Fibroblast of lung (primary cell): ENCODE results near the gene PMIS2. TPM values are rescaled to one million over a fixed set of nuclear protein-coding genes. Genes with fewer than 3 reads are reported as not detected.

Experiments
- DNase-seq, 2 donors: peaks; one replicate each; pipeline versions ENCODE4 v3.0.0 to v3.0.0-alpha.2; 2010; ENCODE audit warnings: low read depth in 2 of 2
- H2AFZ ChIP-seq: 2 replicates; pipeline ENCODE4 v1.5.1; 2012; ENCODE audit warnings: low read length, control low read depth, inconsistent platforms
- H3K27ac ChIP-seq: 2 replicates; pipeline ENCODE4 v1.5.1; 2011; ENCODE audit warnings: low read length, control low read depth; ENCODE audit not compliant: insufficient read depth
- H3K27me3 ChIP-seq: 2 replicates; pipeline ENCODE4 v1.5.1; 2011; ENCODE audit warnings: mild to moderate bottlenecking, low read length; ENCODE audit not compliant: control insufficient read depth, insufficient read depth
- H3K36me3 ChIP-seq: 2 replicates; pipeline ENCODE4 v1.5.1; 2011; ENCODE audit warnings: low read length; ENCODE audit not compliant: control insufficient read depth, insufficient read depth
- H3K4me1 ChIP-seq: 2 replicates; pipeline ENCODE4 v1.5.1; 2011; ENCODE audit warnings: low read length; ENCODE audit not compliant: control insufficient read depth, insufficient read depth; ENCODE audit errors: extremely low read depth
- H3K4me2 ChIP-seq: 2 replicates; pipeline ENCODE4 v1.5.1; 2011; ENCODE audit warnings: low read length, control low read depth; ENCODE audit not compliant: insufficient read depth; ENCODE audit errors: extremely low read depth
- H3K4me3 ChIP-seq, 4 experiments: fragments of 200-600 bp in 1 of 4; sonication (generic) in 1 of 4; replicated peaks in 1 of 4; 2 replicates each; pipeline ENCODE4 v1.5.1; 2011 to 2016; ENCODE audit warnings: low read length in 4 of 4, low read depth in 3 of 4, mild to moderate bottlenecking in 3 of 4, control low read depth in 2 of 4, inconsistent platforms in 1 of 4, mixed read lengths in 1 of 4; ENCODE audit not compliant: insufficient read depth in 1 of 4; ENCODE audit errors: control extremely low read depth in 1 of 4
- H3K79me2 ChIP-seq: 2 replicates; pipeline ENCODE4 v1.5.1; 2012; ENCODE audit warnings: mild to moderate bottlenecking, low read length, inconsistent platforms; ENCODE audit not compliant: control insufficient read depth, insufficient read depth
- H3K9ac ChIP-seq: 2 replicates; pipeline ENCODE4 v1.5.1; 2011; ENCODE audit warnings: mild to moderate bottlenecking, low read length, control low read depth; ENCODE audit not compliant: insufficient read depth
- H3K9me3 ChIP-seq: 2 replicates; pipeline ENCODE4 v1.5.1; 2012; ENCODE audit warnings: low read depth, low read length; ENCODE audit not compliant: control insufficient read depth, insufficient read depth
- H4K20me1 ChIP-seq: 2 replicates; pipeline ENCODE4 v1.5.1; 2011; ENCODE audit warnings: low read length; ENCODE audit not compliant: control insufficient read depth, insufficient read depth; ENCODE audit errors: extremely low read depth
- EZH2 ChIP-seq: IDR thresholded peaks from 2 replicates; pipeline ENCODE4 v1.5.1; 2012; ENCODE audit warnings: low read length, control low read depth, mild to moderate bottlenecking; ENCODE audit errors: missing control alignments
- polyA plus RNA-seq, 2 donors: library from polyadenylated mRNA; depleted of rRNA in 1 of 2; stranded (reverse) in 1 of 2; unstranded in 1 of 2; fragments of >200 nt; gene quantifications; 2 replicates each; pipeline ENCODE4 v1.2.1, GENCODE V29; 2011 to 2012; ENCODE audit warnings: missing spikeins in 1 of 2
- total RNA-seq: library from RNA; depleted of rRNA; stranded (reverse); fragments of >200 nt; gene quantifications from 2 replicates; pipeline ENCODE4 v1.2.1, GENCODE V29; 2014
- TF ChIP-seq, protein P1 (sequence below), 2 donors: IDR thresholded peaks in 1 of 2; conservative IDR thresholded peaks in 1 of 2; 1 replicate in 1 of 2; 2 replicates in 1 of 2; pipeline ENCODE4 v1.5.1; 2011 to 2012; ENCODE audit warnings: low read length in 2 of 2, control low read depth in 1 of 2, inconsistent platforms in 1 of 2, low read depth in 1 of 2, mild to moderate bottlenecking in 1 of 2

PMIS2 gene
- total and polyA plus RNA-seq, 2 donors (not counting 1 experiment from before 2014, with no cell fraction given), result not detected

DNA sequence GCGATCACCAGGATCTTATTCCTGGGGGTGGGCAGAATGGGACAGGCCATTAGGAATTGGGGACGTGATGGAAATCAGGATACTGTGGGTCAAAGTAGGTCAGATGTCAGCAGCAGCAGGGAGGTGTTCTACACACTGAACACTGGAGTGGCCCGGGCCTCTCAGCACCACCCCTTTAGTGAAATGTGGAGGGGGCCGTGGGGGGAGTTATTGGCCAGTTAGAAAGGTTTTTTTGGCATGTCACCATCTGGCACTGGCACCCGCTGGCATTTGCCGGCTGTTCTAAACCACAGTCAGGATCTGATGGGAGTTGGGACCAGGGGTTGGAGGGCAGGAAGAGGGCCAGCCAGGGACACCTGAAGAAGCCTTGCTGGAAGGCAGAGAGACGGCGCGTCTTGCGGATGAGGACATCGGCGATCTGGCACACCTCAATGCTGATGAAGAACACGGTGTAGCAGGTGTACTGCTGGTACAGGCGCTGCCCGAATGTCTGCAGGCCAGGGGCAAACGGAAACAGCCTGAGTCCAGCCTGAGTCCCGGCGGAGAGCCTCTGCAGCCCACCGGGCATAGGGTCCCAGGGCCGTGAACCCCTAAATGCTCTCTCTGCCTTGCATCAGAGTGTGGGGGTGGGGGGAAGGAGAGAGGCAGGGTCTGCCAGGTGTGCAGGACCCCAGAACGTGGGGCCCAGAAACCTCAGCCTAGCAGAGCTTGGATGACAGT lies 34.7 kb upstream of the PMIS2 start:
- no peak overlapping the region for H3K9ac ChIP-seq
- H3K4me2 ChIP-seq, result no peak overlapping the region
- DNase-seq, result no peak
- H3K27me3 ChIP-seq, result peaks cover 2% of the 10 kb centered on the region
- H3K36me3 ChIP-seq, result no peaks in the 10 kb centered on the region
- no peak for TF ChIP-seq EZH2
- TF ChIP-seq, protein P1, sequence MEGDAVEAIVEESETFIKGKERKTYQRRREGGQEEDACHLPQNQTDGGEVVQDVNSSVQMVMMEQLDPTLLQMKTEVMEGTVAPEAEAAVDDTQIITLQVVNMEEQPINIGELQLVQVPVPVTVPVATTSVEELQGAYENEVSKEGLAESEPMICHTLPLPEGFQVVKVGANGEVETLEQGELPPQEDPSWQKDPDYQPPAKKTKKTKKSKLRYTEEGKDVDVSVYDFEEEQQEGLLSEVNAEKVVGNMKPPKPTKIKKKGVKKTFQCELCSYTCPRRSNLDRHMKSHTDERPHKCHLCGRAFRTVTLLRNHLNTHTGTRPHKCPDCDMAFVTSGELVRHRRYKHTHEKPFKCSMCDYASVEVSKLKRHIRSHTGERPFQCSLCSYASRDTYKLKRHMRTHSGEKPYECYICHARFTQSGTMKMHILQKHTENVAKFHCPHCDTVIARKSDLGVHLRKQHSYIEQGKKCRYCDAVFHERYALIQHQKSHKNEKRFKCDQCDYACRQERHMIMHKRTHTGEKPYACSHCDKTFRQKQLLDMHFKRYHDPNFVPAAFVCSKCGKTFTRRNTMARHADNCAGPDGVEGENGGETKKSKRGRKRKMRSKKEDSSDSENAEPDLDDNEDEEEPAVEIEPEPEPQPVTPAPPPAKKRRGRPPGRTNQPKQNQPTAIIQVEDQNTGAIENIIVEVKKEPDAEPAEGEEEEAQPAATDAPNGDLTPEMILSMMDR (conservative IDR thresholded peaks at IDR 0.05 in 1 of 2, IDR thresholded peaks at IDR 0.05 in 1 of 2; ENCODE audit: low read depth in 1 of 2, low read length in 2 of 2), result no peak
- H3K4me1 ChIP-seq, result peaks cover 3% of the 10 kb centered on the region
- H4K20me1 ChIP-seq, result no peaks in the 10 kb centered on the region
- no peak overlapping the region for H2AFZ ChIP-seq
- no peaks in the 10 kb centered on the region for H3K9me3 ChIP-seq
- H3K27ac ChIP-seq, result no peak overlapping the region
- peaks cover 4% of the 10 kb centered on the region for H3K79me2 ChIP-seq
- no peak overlapping the region for H3K4me3 ChIP-seq

DNA sequence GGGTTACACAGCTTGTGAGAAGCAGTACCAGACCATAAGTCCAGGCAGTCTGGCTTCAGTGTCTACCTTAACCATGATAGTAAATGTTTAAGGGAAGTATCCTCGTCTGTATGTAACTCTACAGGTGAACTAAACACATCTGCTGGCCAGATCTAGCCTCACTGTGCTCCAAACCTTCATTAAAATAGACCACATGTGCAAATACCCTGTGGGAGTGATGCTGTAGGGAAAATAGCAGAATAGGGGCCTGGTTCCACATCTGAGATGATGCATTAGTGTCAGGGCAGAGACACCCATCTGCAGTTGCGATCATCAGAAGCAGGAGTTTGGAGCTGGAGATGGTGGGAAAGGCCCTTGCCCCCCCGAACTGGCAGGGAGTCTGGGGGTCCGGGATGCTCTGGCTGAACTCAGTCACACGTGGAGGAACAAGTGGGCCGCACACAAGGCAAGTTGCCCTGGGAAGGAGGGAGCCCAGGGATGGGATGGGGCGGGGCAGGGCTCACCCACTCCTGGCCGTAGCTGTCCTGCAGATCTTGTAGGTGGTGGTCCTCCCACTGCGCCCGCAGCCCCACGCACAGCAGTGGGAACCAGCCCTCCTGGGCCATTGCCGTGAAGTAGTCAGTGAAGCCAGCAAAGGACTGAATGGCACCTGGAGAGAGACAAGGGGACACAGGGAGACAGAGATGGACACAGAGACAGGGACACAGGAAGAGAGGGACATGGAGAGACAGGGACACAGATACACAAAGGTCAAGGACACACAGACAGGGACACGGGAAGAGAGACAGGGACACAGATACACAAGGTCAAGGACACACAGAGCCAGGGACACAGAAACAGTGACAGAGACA lies 33.2 kb upstream of the PMIS2 start:
- Histone ChIP-seq H3K4me2 (no peak overlapping the region), H3K9me3 (no peaks in the 10 kb centered on the region), H3K27me3 (peaks cover 2% of the 10 kb centered on the region), H3K79me2 (no peaks in the 10 kb centered on the region), H3K9ac (no peak overlapping the region), H3K4me3 (no peak overlapping the region), H3K4me1 (no peaks in the 10 kb centered on the region), H2AFZ (no peak overlapping the region), H3K27ac (no peak overlapping the region), H4K20me1 (no peaks in the 10 kb centered on the region), H3K36me3 (no peaks in the 10 kb centered on the region)
- no peak for TF ChIP-seq EZH2
- TF ChIP-seq, protein P1 (conservative IDR thresholded peaks at IDR 0.05 in 1 of 2, IDR thresholded peaks at IDR 0.05 in 1 of 2; ENCODE audit: low read depth in 1 of 2, low read length in 2 of 2), result no peak
- DNase-seq, result no peak

DNA sequence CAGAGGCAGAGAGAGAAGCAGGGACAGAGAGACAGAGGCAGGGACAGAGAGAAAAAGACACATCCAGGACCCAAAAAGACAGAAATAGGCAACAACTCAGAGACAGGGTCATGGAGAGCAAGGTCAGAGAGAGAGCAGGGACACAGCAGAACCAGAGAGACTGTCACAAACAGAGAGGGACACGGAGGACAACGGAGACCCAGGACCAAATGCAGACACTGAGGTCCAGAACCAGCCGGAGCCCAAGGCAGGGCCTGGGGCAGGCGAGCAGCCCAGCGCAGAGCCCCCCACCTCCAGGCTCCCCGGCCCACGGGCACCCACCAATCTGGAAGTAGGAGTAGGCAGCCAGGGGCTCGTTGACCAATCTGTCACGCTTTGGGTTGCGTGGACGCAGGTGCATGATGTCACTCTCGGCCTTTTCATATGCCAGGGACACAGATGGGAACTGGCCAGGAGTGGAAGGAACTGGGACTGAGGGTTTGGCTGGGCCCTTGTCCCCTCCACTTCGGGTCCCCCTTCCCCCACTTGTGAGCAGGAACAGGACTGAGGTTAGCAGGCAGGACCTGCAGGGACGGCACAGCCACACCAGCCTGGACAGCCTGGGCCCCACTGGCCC lies 32.5 kb upstream of the PMIS2 start:
- Histone ChIP-seq H3K4me1 (peaks cover 5% of the 10 kb centered on the region), H3K27ac (no peak overlapping the region), H3K9ac (no peak overlapping the region), H2AFZ (no peak overlapping the region), H3K79me2 (no peaks in the 10 kb centered on the region), H3K36me3 (no peaks in the 10 kb centered on the region), H4K20me1 (no peaks in the 10 kb centered on the region), H3K9me3 (no peaks in the 10 kb centered on the region), H3K4me2 (no peak overlapping the region), H3K27me3 (peaks cover 7% of the 10 kb centered on the region), H3K4me3 (no peak overlapping the region)
- TF ChIP-seq, protein P1 (conservative IDR thresholded peaks at IDR 0.05 in 1 of 2, IDR thresholded peaks at IDR 0.05 in 1 of 2; ENCODE audit: low read depth in 1 of 2, low read length in 2 of 2), result no peak
- TF ChIP-seq EZH2, result no peak
- DNase-seq, result no peak
